ENCODE results near the gene LARP4.

GRCh38 chr12:50523772-50524171, 123.1 kb downstream of the LARP4 start:
- TF ChIP-seq EZH2 (IDR thresholded peaks at IDR 0.05; ENCODE audit: borderline replicate concordance, low read depth, low read length, severe bottlenecking) (no peak), CTCF (IDR thresholded peaks at IDR 0.05; ENCODE audit: extremely low read depth in 1 of 2, insufficient read depth in 1 of 2, low read depth in 1 of 2, low read length in 2 of 2) (no peak), POLR2A (IDR thresholded peaks at IDR 0.05; ENCODE audit: low read depth, low read length) (no peak)
